Stimulated activated CD4-positive, alpha-beta T cell treated with anti-CD3 and anti-CD28 coated beads, Interleukin-12 subunit alpha, Interleukin-12 subunit beta, amount 100 ng/mL, for 24 hours (primary cell): ENCODE measurements around the gene EIF3A.
"Not testable (repeated sequence)": the region's sequence is repeated elsewhere in the genome, so short reads cannot be mapped to it uniquely, and the experiment has no call there.

ENCODE experiments used
- DNase-seq, 2 experiments: peaks; one replicate each; pipeline ENCODE4 v3.0.0-alpha.2; 2020; ENCODE audit warnings: low read depth in 2 of 2

EIF3A gene

GRCh38 chr10:119049777-119050176 is 30.8 kb downstream of the EIF3A start:
- DNase-seq: no peak

- DNase-seq: no peak
Observed at GRCh38 chr10:119049361-119049760, 31.3 kb downstream of the EIF3A start.

GRCh38 chr10:119045561-119045960 is 35.1 kb downstream of the EIF3A start:
- no peak for DNase-seq

DNA sequence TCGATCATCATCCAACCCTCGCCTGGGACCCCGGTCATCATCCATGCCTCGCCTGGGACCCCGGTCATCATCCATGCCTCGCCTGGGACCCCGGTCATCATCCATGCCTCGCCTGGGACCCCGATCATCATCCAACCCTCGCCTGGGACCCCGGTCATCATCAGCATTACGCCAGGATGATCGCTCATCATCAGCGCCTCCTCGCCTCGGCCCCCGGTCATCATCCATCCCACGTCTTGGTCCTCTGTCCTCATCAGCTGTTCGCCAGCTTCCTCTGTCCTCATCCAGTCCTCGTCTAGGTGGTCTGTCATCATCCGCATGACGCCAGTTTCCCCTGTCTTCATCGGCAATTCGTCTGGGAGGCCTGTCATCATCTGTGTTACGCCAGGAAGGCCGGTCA is 38.4 kb downstream of the EIF3A start:
- DNase-seq: no peak

- no peak for DNase-seq
Observed at GRCh38 chr10:119041326-119041725, 39.3 kb downstream of the EIF3A start.

DNA sequence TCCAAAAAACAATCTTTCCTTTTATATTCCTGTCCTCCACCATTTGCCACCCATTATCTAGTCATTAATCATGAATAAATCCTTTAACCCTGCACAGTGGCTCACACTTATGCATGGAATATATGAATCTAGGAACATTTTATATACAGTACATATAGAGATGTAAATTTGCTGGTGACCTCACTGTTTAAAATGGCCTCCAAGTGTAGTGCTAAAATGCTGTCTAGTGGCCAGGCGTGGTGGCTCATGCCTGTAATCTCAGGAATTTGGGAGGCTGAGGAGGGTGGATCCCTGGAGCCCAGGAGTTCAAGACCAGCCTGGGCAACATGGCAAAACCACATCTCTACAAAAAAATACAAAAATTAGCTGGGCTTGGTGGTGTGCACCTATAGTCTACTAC is 41.5 kb downstream of the EIF3A start:
- no peak for DNase-seq

GRCh38 chr10:119031496-119032059 is 49.0 kb downstream of the EIF3A start:
- DNase-seq: no peak

- peak; percentile 17 to 40 for DNase-seq
Observed at GRCh38 chr10:119030421-119031250, 50.0 kb downstream of the EIF3A start.

DNA sequence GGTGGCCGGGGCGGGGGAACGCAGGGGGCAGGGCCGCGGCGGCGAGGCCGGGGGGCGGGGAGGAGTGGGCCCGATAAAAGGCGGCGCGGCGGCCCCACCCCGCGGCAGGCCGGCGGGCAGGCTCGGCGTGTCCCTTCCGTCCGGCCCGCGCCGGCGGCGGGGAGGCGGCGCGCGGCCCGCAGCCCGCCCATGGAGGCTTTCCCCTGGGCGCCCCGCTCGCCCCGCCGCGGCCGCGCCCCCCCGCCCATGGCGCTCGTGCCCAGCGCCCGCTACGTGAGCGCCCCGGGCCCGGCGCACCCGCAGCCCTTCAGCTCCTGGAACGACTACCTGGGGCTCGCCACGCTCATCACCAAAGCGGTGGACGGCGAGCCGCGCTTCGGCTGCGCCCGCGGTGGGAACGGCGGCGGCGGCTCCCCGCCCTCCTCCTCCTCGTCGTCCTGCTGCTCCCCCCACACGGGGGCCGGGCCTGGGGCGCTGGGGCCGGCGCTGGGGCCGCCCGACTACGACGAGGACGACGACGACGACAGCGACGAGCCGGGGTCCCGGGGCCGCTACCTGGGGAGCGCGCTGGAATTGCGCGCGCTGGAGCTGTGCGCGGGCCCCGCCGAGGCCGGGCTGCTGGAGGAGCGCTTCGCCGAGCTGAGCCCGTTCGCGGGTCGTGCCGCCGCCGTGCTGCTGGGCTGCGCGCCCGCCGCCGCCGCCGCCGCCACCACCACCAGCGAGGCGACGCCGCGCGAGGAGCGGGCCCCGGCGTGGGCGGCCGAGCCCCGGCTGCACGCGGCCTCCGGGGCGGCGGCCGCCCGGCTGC is 50.8 kb downstream of the EIF3A start, which contains the start of gene NANOS1:
TSS of gene NANOS1 (plus strand) at position 102 of the 808 bp plus-strand sequence. CDS start at position 190, 88 bp downstream.
- no peak for DNase-seq

DNA sequence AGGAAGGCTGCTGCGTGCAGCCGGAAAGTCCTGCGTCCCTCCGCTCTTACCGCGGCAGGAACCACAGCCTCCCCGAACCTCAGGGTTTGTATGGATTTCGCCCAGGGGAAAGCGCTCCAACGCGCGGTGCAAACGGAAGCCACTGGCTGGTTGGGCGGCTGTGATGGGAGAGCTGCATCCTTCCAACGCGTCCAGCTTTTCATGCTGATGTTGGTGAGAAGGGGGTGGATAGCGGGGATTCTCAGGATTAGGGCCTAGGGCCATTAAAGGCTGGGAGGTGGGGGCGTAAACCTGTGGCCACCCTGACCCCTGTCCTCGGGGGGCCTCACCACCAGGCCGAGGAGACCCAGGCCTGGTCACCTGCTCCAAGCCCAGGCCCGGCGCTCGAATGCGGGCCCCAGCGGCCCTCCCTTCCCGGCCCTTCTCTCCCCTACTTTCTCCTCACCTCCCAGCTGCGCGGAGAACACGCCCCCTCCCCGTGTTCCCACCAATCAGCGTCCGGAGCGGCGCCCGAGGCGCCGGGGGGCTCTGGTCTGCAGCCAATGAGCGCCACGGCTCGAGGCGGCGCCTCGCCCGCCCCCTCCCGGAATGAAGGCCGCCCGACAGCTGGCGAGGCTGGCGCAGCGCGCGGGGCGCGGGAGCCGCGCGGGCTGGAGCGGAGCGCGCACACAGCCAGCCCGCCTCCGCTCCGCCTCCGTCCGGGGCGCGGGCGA is 51.6 kb downstream of the EIF3A start:
- peak; percentile 59 to 73 for DNase-seq

GRCh38 chr10:119028445-119028899 is 52.1 kb downstream of the EIF3A start:
- DNase-seq: not testable (repeated sequence)

DNA sequence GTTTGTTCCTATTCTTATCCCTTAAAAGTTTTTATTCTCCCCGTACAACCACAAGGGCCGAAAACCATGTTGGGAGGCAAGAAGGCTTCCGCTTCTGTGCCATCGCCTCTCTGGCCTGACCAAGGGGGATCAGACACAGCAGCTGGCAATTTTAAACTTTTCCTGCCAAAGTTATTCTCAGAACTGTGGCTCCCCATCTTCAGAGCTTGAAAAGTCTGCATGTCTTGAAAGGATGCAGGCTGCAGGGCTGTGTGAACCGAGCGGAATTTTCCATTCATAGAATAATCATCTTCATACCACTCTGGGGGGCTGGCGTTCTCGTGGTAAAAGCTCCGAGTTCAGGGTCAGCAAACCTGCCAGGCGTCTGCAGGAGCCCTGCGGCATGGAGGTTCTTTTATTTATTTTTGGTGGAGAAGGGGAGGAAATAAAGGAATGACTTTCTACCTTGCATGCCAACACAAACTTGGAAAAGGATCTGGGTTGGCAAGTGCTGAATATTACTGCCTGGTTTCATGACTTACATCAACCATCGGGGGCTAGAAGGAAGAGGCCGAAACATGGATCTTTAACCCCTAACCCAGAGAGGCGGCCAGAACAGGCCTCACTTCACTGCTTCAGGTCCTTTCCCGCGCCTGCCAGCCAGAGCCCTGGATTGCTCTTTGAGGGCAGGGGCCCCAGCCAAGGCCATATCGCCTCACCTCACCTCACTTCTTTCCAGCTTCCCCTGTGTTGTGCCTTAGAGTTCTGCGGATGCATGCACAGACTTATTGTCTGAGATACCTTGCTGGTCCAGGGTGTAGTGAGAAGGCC is 54.1 kb downstream of the EIF3A start:
- no peak for DNase-seq

DNA sequence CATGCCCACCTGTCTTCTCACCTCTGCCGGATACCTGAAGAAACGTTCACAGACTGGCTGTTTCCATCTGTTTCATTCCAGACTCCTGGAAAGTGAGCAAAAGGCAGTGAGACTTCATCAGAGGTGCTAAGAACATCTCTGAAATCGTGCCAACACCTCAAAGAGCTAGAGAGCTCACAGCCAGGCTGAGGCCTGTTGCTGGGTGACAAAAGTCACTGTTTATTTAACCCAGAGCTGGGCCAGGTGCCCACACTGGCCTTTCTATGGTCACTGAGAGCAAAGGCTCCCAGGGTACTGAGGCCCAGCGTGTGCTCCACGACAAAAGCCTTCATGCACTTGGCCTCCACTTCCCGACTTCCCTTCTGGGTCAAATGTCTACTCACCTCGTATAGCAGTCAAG is 54.8 kb downstream of the EIF3A start:
- DNase-seq: no peak

DNA sequence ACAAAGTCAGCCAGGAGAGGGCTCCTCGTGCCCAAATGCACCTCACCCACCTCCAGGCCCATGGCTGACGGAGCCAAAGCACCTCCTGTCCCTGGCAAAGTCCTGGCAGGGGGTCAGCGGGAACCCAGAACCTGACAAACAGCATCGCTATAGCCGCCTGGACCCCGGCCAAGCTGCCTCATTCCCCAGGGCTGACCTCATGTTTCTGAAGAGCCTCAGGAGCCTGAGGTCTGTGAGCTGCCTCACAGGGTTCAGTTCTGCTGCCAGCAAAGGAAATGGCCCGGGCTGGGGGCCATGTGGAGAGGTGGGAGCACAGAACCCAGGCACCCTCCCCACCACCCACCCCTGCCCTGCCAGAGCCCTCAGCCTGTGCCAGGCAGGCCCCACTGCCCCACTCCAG is 55.3 kb downstream of the EIF3A start:
- DNase-seq: no peak

DNA sequence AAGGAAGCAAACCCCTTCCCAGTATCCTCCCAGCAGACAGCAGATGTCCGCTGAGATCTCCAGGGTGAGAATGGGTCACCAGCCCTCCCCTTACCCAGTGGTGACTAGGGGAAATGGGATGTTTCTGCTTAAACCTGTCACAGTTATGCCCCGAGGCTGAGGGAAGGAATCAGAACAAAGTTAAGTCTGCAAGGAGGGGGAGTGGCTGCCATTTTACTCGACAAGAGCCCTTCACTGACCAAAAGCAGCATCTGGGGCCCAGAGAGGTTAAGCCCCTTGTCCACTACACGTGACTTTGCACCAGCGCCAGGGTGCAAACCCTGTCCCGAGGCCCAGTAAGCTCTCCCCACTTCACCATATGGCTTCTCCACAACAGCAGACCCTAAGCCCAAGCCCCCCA is 55.7 kb downstream of the EIF3A start:
- no peak for DNase-seq

DNA sequence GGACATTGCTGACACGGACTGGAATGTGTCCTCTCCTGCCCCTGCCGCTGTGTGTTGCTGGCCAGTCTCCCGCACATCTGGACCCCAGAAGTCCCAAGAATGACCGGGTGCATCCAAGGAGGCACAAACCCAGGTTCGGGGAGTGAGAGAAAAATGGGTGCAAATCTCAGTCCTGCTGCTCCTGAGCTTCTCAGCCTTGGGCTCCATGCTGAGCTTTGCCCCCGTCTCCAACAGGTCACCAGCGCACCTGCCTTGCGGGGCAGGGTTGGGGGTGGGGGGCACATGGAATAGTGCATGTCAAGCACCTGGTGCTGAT is 57.1 kb downstream of the EIF3A start:
- DNase-seq: no peak

DNA sequence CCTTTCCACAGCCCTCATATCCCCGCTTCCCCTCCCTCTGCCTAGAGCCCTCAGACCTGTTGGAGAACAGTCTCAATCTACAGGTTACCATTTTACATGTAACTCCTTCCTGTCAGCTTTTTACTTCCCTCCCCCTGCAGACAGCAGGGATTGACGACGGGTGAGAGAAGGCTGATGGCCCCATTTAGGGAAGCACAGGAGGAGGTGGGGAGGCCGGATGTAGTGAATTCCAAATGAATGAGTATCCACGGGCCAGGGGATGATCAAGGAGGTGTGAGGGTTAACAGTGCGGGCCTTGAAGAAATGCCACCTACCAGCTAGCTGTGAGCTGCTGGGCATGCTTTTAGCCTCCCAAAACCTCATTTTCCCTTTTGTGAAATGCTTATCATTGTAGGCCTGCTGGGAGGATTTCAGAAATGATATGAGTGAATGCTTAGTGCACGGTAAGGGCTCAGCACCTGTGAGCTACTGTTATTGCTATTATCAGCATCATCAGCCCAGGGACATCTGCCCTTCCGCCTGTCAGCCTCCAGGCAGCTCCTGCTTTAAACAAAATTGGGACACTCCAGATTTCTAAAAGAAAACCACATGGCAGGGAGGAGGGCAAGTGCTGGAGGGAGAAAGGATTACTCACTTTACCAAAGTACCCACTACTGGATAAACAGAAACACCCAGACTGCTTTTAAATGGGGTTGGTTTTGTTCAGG is 57.6 kb downstream of the EIF3A start:
- DNase-seq: no peak

DNA sequence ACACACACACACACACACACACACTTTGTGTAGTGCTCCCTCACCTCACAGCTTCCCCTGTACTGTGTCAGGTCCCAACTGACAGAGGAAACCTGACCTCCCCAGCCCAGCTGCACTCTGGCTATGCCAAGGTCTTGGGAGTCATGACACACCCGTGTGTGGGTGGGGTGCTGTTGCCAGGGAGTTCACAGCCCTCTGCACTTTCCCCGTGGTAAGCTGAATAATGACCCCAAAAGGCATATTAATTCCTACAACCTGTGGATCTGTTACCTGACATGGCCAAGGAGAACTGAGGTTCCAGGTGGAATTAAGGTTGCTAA is 60.0 kb downstream of the EIF3A start:
- DNase-seq: no peak

DNA sequence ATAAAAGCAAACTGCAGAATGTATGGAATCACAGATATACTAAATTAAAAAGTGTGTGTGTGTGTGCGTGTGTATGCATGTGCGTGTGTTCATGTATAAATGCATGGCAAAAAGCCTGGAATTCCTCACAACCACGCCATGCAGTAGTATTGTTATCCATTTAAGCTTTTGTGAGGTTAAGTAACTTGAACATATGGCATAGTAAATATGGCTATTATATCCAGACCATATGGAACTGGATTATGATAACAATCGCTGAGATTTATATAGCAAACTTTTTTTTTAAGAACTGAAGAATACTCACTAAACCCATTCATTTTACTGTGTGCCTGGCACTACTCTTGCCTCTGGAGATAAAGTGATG is 73.4 kb downstream of the EIF3A start:
- DNase-seq: no peak

DNA sequence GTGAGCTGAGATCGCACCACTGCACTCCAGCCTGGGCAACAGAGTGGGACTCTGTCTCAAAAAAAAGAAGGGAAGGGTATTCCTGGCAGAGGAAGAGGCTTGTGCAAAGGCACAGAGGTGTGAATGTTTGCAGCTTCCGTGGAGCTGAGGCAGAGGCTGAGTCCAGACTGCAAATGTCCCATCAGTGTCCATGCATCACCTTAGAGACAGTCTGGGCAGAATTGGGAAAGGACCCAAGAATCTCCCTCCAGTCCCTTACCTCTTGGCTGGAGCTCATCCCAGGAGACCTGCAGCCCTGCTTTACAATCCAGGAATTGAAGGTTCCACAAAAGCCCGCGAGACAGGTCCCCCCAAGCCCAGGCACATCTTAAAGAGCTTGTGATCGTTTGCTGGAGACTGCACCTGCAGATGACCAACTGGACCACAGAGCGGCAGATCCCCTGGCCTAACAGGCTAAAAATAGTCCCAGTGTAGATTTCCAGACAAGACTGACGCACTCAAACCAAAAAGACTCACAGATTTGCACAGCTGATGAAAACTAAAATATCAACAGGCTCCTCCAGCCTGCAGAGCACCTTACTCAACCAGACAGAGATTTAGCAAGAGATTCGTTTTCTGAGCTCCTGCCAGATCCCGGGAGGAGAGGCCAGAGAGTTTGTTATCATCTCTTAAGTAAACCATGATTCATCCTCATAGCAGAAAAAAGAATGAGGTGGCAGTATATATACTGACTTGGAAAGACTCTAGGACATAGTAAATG is 74.0 kb downstream of the EIF3A start:
- no peak for DNase-seq
